GM19023 (cell line): ENCODE data around the gene WDR37.

Experiments
- ATAC-seq: cut with Tn5 transposase; IDR thresholded peaks from one replicate; pipeline ENCODE4 v1.9.1; 2021; ENCODE audit warnings: mild to moderate bottlenecking, moderate library complexity; ENCODE audit not compliant: unreplicated experiment

The WDR37 gene

DNA sequence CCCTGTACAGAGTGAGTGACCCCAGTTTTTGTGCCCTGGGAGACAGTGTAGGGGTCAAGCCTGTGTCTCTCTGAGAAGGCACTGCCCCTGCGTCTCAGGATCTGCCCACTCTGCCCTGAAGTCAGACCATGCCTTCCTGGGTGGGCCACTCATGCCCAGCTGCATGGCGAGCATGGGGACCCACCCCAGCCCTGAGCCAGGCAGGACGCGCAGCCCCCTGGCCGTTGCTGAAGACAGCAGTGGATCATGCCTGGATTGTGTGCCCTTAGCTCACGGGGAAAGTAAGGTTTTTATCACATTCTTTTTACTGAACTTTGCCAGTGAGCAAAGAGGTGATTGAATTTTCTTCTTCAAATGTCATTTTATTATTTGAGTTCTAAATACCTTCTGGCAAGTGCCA, 66.2 kb downstream of the WDR37 start:
- no peak for ATAC-seq

DNA sequence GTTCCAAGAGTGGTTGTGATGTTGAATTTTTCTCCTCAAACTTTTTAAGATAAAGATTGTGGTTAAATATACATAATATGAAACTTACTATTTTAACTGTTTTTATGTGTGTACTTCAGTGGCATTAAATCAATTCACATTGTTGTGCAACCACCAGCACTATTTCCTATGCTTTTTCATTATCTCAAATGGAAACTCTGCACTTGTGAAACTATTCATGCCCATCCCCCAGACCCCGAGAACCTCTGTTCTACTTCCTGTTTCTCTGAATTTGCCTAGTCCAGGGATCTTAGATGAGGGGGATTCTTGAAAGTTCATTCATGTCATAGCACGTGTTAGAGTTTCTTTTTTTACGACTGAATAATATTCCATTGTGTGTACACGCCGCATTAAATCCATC, 67.0 kb downstream of the WDR37 start:
- ATAC-seq = no peak

- ATAC-seq = no peak
Observed at GRCh38 chr10:1123972-1124371, 67.8 kb downstream of the WDR37 start.

- no peak for ATAC-seq
Observed at GRCh38 chr10:1124796-1125195, 68.6 kb downstream of the WDR37 start.

DNA sequence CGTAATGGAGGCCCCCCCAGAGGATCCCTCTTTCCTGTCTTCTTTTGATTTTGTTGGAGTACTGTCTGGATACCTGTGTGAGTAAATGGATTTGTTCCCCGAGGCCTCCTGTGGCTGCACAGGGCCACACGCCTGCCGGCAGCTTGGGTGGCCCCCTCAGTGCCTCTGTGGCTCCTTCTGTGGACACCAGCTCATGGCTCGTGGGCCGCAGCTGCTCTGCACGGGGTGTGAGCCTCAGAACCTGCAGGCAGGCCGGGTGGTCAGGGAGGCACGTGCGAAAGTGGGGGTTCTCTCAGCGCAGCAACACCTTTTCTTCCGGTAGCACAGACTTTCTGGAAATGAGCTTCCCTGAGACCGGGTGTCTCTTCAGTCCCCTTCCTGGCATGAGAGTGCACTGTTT, 70.3 kb downstream of the WDR37 start:
- ATAC-seq = no peak

DNA sequence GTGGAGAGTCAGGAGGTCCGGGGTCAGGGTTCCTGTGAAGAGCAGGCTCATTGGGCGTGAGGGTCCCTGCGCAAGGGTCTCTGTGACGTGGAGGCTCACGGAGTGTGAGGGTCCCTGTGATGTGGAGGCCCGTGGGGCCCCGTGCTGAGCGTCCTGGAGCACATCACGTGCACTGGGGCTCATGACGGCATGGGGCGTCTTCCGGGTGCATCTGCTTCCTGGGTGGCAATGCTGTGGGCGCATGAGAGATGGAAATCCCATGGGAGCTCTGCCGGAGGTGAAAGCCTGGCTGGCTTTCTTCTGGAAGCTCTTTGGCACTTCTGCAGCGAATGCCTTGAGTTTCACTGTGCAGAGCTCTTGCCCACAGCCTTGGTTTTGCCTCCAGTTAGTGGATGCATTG, 71.4 kb downstream of the WDR37 start:
- no peak for ATAC-seq

DNA sequence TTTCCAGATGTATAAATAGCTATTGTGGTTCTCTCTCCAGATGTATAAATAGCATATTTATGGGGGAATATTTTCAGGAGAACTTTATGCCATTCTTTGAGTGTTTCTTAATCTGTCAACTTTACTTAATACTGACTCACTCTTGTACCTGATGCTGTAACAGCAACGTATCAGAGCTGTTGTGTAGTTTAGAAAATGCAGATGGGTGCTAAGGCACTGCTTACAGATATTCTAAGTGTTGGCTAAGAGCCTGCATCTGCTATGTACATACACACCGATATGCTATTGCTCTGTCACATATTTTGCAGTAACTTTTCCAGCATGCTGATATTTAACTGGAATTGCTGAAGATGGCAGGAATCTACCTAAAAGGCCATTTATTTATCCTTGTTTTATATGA, 71.9 kb downstream of the WDR37 start:
- ATAC-seq = no peak

GRCh38 chr10:1128649-1129048, 72.5 kb downstream of the WDR37 start:
- no peak for ATAC-seq

- no peak for ATAC-seq
Observed at GRCh38 chr10:1130226-1130625, 74.0 kb downstream of the WDR37 start.

GRCh38 chr10:1130995-1131790, 75.0 kb downstream of the WDR37 start:
- ATAC-seq = no peak

DNA sequence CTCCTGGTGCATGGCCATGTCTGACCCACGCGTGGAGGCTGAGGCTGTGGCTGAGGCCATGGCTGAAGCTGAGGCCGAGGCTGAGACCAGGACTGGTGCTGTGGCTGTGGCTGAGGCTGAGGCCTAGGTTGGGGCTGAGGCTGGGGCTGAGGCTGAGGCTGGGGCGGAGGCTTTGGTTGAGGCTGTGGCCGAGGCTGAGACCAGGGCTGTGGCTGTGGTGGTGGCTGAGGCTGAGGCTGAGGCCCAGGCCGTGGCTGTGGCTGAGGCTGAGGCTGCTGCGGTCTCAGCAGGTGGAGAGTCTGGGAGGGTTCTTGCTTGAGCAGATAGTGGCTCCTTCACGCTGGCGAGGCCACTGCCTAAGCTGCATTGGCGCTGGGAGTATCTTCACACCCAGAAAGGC, 76.4 kb downstream of the WDR37 start:
- ATAC-seq = no peak

GRCh38 chr10:1133495-1134045, 77.4 kb downstream of the WDR37 start:
- ATAC-seq = no peak

DNA sequence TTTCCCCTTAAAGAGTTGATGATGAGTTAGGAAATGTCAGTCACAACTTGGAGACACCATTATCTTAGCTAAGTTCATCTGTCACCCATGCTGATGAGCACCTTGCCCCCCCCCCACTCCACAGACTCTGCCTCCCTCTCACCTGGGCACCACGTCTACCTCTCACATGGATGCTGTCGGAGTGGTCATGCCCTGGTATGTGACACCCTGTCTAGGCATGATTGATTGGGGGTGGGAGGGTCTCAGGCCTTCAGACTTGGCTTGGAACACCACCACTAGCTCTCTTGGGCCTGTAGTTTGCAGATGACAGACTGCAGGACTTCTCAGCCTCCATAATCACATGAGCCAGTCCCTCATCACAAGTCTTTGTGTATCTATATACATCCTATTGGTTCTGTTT, 78.0 kb downstream of the WDR37 start:
- no peak for ATAC-seq

DNA sequence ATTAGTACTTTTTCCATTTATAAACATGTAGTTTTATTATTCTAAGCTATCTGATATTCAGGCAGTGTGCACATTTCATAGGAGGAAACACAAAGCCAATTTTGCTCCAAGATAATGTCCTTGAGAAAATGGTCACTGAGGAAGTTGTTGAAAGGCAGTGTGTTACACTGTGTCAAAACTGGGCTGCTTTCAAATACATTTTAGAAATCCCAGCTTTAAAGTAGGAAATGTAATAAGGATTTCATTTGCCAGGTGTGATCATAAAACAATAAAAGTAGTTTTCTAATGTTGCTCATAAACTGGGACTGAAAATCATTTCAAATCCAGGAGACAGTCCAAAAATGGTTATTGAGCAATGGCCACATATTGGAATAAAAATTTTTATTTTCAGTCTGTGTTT, 80.1 kb downstream of the WDR37 start:
- no peak for ATAC-seq

DNA sequence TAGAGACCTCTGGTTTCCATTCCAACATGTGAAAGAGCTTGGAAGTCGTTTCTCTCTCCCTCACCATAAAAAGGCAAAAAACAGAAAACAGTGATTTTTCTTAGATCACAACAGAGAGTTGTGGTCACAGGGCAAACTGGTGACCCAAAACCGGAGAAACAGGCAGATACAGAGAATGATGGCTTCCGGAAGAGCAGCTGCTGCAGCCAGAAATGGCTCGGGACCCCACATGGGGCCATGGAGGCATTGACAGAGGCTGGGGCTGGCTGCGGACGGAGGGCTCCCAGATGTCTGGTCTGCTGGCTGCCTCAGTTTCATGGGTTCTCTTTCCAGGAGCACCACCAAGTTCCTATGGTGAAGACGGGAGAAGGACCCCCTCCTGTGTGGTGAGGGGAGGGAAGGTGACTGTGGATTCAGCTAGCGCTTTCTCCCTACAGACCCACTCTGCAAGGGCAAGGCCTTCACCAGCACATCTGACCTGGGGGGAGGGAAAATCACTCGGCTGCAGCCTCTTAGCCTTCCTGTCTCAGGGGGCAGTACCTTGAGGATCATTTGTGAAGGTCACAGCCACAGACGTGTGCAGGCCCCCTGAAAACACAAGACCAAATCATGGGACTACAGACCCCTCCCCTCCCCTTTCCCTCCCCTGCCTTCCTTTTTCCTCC, 81.4 kb downstream of the WDR37 start:
- ATAC-seq = no peak

DNA sequence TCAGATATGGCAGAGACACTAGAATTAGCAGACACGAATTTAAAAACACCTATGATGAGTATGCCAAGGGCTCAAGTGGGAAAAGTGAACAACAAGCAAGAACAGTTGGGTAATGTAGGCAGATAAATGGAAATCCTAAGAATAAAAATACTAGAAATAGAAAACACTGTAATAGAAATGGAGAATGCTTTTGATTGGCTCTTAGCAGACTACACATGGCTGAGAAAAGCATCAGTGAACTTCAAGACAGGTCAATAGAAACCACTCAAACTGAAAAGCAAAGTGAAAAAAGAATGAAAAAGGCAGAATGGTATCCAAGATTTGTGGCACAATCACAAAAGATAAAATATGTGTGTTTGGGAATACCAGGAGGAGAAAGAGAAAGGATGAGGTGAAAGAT, 82.3 kb downstream of the WDR37 start:
- no peak for ATAC-seq

- ATAC-seq = no peak
Observed at GRCh38 chr10:1141261-1141660, 85.1 kb downstream of the WDR37 start.

- ATAC-seq = no peak
Observed at GRCh38 chr10:1141701-1142100, 85.5 kb downstream of the WDR37 start.

DNA sequence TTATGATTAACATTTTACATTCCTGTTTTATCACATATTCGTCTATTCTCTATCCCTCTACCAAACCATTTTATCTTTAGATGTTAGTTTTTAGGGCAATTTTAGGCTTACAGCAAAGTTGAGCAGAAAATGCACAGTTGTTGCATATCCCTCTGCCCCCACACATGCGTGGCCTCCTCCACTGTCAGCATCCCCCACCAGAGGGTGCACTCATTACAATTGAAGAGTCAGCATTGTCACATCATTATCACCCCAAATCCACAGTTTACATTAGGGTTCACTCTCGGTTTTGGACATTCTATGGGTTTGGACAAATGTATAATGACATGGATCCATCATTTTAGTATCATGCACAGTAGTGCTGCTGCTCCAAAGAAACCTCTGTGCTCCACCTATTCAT, 86.4 kb downstream of the WDR37 start:
- no peak for ATAC-seq

- ATAC-seq = no peak
Observed at GRCh38 chr10:1147810-1148209, 91.6 kb downstream of the WDR37 start.

GRCh38 chr10:1148855-1149605, 92.8 kb downstream of the WDR37 start:
- ATAC-seq = no peak
